HepG2 (cell line): ENCODE data around the gene BCAS3. TPM values are rescaled to one million over a fixed set of nuclear protein-coding genes. Genes with fewer than 3 reads are reported as not detected.

Experiments used
- ATAC-seq: fragments of 200-7000 bp; cut with Tn5 transposase; 3 replicates; pipeline ENCODE4 v1.9.1; 2020; ENCODE audit warnings: mild to moderate bottlenecking, moderate library complexity
- BruUV-seq: library from RNA; stranded (reverse); fragments of 400-500 nt; replicated peaks from 2 replicates; lab custom pipeline; 2021; lab: Mats Ljungman, UMichigan
- CTCF ChIA-PET: fragments of 300-600 bp; formaldehyde crosslinking; extraction: SDS; loops from one replicate; lab custom pipeline; 2021; ENCODE audit warnings: low total read pairs, inconsistent platforms, low intra/inter-chr PET ratio; lab: Yijun Ruan, JAX
- POLR2A ChIA-PET: fragments of 350-600 bp; sonication (Branson Sonifier 250); formaldehyde crosslinking; loops from one replicate; lab custom pipeline; 2020; ENCODE audit warnings: antibody characterized with exemption, inconsistent platforms; lab: Yijun Ruan, JAX
- DNase-seq: peaks from one replicate; pipeline ENCODE4 v3.0.0-alpha.2; 2015; ENCODE audit warnings: low spot score
- FAIRE-seq: peaks from 3 replicates; lab custom pipeline; 2011; peaks lifted over from hg19 to GRCh38; lab: Jason Lieb, UNC
- H2AFZ ChIP-seq: one replicate; pipeline ENCODE4 v1.6.1; 2011; ENCODE audit warnings: low read length, inconsistent platforms
- H3K27ac ChIP-seq: fragments of 300-600 bp; 3 replicates; pipeline ENCODE4 v1.8.0; 2011; ENCODE audit warnings: mixed run types, mild to moderate bottlenecking, mixed read lengths, low read length, inconsistent platforms; ENCODE audit not compliant: insufficient read depth; ENCODE audit errors: extremely low read length
- H3K27me3 ChIP-seq, 2 experiments: fragments of 200-600 bp in 1 of 2; 2 replicates in 1 of 2; 3 replicates in 1 of 2; pipeline versions ENCODE4 v1.6.0 to v1.8.0; 2011; ENCODE audit warnings: low read length in 2 of 2, mild to moderate bottlenecking in 2 of 2, moderate library complexity in 2 of 2, inconsistent platforms in 1 of 2; ENCODE audit not compliant: insufficient read depth in 2 of 2, control insufficient read depth in 1 of 2
- H3K36me3 ChIP-seq, 2 experiments: fragments of 200-600 bp in 1 of 2; replicated peaks in 1 of 2; 2 replicates in 1 of 2; 3 replicates in 1 of 2; pipeline versions ENCODE4 v1.5.1 to v1.8.0; 2011; ENCODE audit warnings: low read length in 2 of 2, inconsistent platforms in 1 of 2; ENCODE audit not compliant: insufficient read depth in 2 of 2, control insufficient read depth in 1 of 2
- H3K4me1 ChIP-seq: 2 replicates; pipeline ENCODE4 v1.5.1; 2012; ENCODE audit warnings: low read length, inconsistent platforms; ENCODE audit not compliant: insufficient read depth
- H3K4me2 ChIP-seq: 2 replicates; pipeline ENCODE4 v1.6.0; 2011; ENCODE audit warnings: low read depth, low read length, inconsistent platforms
- H3K4me3 ChIP-seq, 3 experiments: fragments of 200-600 bp in 1 of 3; sonication (generic), shearing (Covaris generic) in 1 of 3; replicated peaks in 1 of 3; 2 replicates each; pipeline ENCODE4 v1.5.1; 2011 to 2016; ENCODE audit warnings: low read length in 3 of 3, inconsistent platforms in 2 of 3, low read depth in 2 of 3, mild to moderate bottlenecking in 2 of 3, control low read depth in 1 of 3, mixed read lengths in 1 of 3; ENCODE audit not compliant: insufficient read depth in 1 of 3
- H3K79me2 ChIP-seq: one replicate; pipeline ENCODE4 v1.6.1; 2011; ENCODE audit warnings: low read length, inconsistent platforms; ENCODE audit not compliant: insufficient read depth
- H3K9ac ChIP-seq: 2 replicates; pipeline ENCODE4 v1.6.0; 2011; ENCODE audit warnings: mild to moderate bottlenecking, low read depth, low read length, inconsistent platforms; ENCODE audit not compliant: insufficient read depth
- H3K9me3 ChIP-seq: 2 replicates; pipeline ENCODE4 v1.5.1; 2012; ENCODE audit warnings: mild to moderate bottlenecking, low read length
- H4K20me1 ChIP-seq: 2 replicates; pipeline ENCODE4 v1.6.0; 2011; ENCODE audit warnings: inconsistent platforms, mild to moderate bottlenecking, low read length, moderate library complexity; ENCODE audit not compliant: insufficient read depth
- FOXM1 ChIP-seq: sonication (generic); formaldehyde crosslinking; IDR thresholded peaks from 2 replicates; pipeline ENCODE4 v1.5.0; 2020; ENCODE audit warnings: missing genetic modification reagents
- HNRNPL ChIP-seq: fragments of 200-400 bp; formaldehyde crosslinking; IDR thresholded peaks from 2 replicates; pipeline ENCODE4 v1.6.1; 2017; ENCODE audit warnings: mild to moderate bottlenecking, low read depth, low read length
- SMARCC2 ChIP-seq: fragments of 450-650 bp; IDR thresholded peaks from 2 replicates; pipeline ENCODE4 v1.6.1; 2017; ENCODE audit warnings: antibody characterized with exemption, mild to moderate bottlenecking
- SMARCE1 ChIP-seq: fragments of 450-650 bp; IDR thresholded peaks from 2 replicates; pipeline ENCODE4 v1.6.1; 2017; ENCODE audit warnings: borderline replicate concordance
- WGBS: methylation state at CpG from one replicate; pipeline ENCODE4 v1.1.6; 2017; ENCODE audit warnings: low lambda C conversion rate; 5-methylcytosine and 5-hydroxymethylcytosine counted together
- in situ Hi-C: cut with HindIII; loops from 2 replicates; pipeline ENCODE4 v1.10.0; 2017; ENCODE audit warnings: low pct_unique_long_range_greater_than_20kb; ENCODE audit not compliant: extremely low pct_ligation_motif_present
- intact Hi-C: fragments of 100-400 bp; cut with micrococcal nuclease; formaldehyde crosslinking; loops from one replicate; pipeline ENCODE4 v1.10.0; 2022; ENCODE audit not compliant: unreplicated experiment
- polyA plus RNA-seq, 8 experiments: library from polyadenylated mRNA; depleted of rRNA in 3 of 8; stranded (reverse) in 7 of 8; unstranded in 1 of 8; fragments of >200 nt; fragmentation: Illumina TruSeq in 4 of 8; extraction: Trizol in 4 of 8; gene quantifications; 2 replicates each; pipeline versions ENCODE4 v1.2.1 to v1.2.3, GENCODE V29; 2011 to 2016; ENCODE audit warnings: low read depth in 4 of 8, missing spikeins in 1 of 8, mixed read lengths in 1 of 8; ENCODE audit not compliant: insufficient read depth in 1 of 8
- total RNA-seq, 5 experiments: library from RNA; depleted of rRNA; stranded (reverse); fragments of >200 nt; fragmentation: Illumina TruSeq; extraction: Trizol; gene quantifications; 2 replicates each; pipeline ENCODE4 v1.2.3, GENCODE V29; 2016; ENCODE audit warnings: low read depth in 1 of 5
- TF ChIP-seq, protein P1 (sequence below): sonication (generic); formaldehyde crosslinking; IDR thresholded peaks from 2 replicates; pipeline ENCODE4 v1.4.0; 2020; ENCODE audit warnings: missing genetic modification reagents
- TF ChIP-seq, protein P2 (sequence below): sonication (generic); formaldehyde crosslinking; IDR thresholded peaks from 2 replicates; pipeline ENCODE4 v1.9.0; 2022; ENCODE audit warnings: missing genetic modification reagents, mild to moderate bottlenecking, borderline replicate concordance

The BCAS3 gene
- total and polyA plus RNA-seq, 2 of the 13 experiments (the other 11 are each of a cell fraction or from before 2014, with no cell fraction given), result 10.7 to 11.2 TPM

DNA sequence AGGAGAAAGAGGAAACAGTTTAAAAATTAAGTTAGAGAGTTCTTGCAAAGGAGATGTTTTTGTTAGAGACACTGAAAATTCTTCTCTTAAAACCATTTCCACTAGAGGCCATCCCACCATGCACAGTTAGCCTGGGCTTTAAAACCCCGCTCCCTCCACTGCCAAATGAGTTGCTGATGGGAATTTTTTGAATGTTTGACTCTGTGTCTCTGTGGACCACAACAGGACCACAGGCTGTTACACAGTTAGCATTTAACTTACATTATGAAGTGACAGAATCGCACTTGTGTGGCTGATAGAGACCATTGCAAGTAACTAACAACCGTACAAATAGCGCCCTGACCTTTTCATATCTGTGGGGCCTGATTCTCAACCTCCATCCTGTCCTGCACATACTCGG is 647.3 kb downstream of the BCAS3 start:
- FAIRE-seq (no peak), ATAC-seq (no peak), DNase-seq (no peak)
- Histone ChIP-seq H4K20me1 (no peaks in the 10 kb centered on the region), H3K27me3 (no peaks in the 10 kb centered on the region), H3K9me3 (no peaks in the 10 kb centered on the region), H3K36me3 (no peaks in the 10 kb centered on the region), H3K4me2 (no peak overlapping the region), H3K9ac (no peak overlapping the region), H2AFZ (no peak overlapping the region), H3K79me2 (no peaks in the 10 kb centered on the region), H3K4me1 (peaks cover 56% of the 10 kb centered on the region), H3K27ac (no peak overlapping the region), H3K4me3 (no peak overlapping the region)
- CTCF ChIA-PET, result no interaction called here
- TF ChIP-seq HNRNPL (no peak), FOXM1 (CRISPR knock-in tag) (no peak)
- TF ChIP-seq, protein P1, sequence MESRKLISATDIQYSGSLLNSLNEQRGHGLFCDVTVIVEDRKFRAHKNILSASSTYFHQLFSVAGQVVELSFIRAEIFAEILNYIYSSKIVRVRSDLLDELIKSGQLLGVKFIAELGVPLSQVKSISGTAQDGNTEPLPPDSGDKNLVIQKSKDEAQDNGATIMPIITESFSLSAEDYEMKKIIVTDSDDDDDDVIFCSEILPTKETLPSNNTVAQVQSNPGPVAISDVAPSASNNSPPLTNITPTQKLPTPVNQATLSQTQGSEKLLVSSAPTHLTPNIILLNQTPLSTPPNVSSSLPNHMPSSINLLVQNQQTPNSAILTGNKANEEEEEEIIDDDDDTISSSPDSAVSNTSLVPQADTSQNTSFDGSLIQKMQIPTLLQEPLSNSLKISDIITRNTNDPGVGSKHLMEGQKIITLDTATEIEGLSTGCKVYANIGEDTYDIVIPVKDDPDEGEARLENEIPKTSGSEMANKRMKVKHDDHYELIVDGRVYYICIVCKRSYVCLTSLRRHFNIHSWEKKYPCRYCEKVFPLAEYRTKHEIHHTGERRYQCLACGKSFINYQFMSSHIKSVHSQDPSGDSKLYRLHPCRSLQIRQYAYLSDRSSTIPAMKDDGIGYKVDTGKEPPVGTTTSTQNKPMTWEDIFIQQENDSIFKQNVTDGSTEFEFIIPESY (CRISPR knock-in tag), result peak; percentile 31; the same call in 1 of the 2 replicates
- WGBS, result 89% methylated on average over 5 of the region's 5 CpGs
- in situ Hi-C loops (no loop called here), intact Hi-C loops (no loop called here)
- POLR2A ChIA-PET, result interaction anchor here (0.7 kb wide), 1 partner anchor 22 kb away, joined by 4 read pairs; no protein-coding TSS in a partner anchor
- no TSS peak for BruUV-seq

DNA sequence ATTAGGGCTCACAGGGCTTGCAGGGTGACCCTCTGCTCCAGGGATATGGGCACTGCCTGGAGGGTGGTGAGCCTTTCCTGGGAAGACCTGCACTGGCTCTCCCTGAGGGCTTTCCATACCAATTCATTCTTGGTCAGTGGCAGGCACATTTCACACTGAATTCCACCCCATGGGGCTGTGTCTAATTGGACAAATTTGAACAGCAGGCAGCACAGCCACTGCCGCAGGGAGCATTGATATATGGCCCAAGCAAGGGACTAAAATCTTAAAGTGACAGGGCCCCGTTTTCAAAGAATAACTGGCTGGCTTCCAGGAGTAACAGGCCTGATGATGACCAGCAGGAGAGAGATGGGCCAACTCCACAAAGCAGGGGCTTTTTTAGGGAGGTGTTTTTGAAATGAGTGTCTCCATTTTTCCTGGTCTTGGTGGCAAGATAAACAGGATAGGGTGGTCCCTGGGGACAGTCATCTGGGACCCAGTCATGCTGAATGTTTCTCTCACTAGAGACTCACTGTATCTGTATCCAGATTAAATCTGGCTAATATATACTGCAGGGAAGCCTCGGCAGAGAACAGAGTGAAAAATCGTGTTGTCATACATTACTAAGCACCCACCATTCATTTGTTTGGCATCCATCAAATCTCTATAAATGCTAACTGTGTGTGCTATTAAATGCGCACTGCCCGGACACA is 647.9 kb downstream of the BCAS3 start:
- Histone ChIP-seq H3K4me2 (no peak overlapping the region), H3K4me1 (peaks cover 56% of the 10 kb centered on the region), H2AFZ (no peak overlapping the region), H4K20me1 (no peaks in the 10 kb centered on the region), H3K27ac (no peak overlapping the region), H3K9ac (no peak overlapping the region), H3K79me2 (no peaks in the 10 kb centered on the region), H3K4me3 (no peak overlapping the region), H3K36me3 (no peaks in the 10 kb centered on the region), H3K27me3 (no peaks in the 10 kb centered on the region), H3K9me3 (no peaks in the 10 kb centered on the region)
- TF ChIP-seq, protein P2, sequence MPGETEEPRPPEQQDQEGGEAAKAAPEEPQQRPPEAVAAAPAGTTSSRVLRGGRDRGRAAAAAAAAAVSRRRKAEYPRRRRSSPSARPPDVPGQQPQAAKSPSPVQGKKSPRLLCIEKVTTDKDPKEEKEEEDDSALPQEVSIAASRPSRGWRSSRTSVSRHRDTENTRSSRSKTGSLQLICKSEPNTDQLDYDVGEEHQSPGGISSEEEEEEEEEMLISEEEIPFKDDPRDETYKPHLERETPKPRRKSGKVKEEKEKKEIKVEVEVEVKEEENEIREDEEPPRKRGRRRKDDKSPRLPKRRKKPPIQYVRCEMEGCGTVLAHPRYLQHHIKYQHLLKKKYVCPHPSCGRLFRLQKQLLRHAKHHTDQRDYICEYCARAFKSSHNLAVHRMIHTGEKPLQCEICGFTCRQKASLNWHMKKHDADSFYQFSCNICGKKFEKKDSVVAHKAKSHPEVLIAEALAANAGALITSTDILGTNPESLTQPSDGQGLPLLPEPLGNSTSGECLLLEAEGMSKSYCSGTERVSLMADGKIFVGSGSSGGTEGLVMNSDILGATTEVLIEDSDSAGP, result peak; percentile 80
- TF ChIP-seq SMARCC2, result no peak
- TF ChIP-seq SMARCE1, result no peak
- in situ Hi-C loops (no loop called here), intact Hi-C loops (no loop called here)
- no peak for DNase-seq
- no TSS peak for BruUV-seq
- FAIRE-seq, result no peak
- ChIA-PET CTCF (no interaction called here), POLR2A (no interaction called here)
- 69% methylated on average over 6 of the region's 6 CpGs for WGBS
- peak; percentile 37; the same call in 1 of the 3 replicates for ATAC-seq
